Right lobe of liver (tissue), 6 donors: ENCODE data around the gene GNAQ. TPM values are rescaled to one million over a fixed set of nuclear protein-coding genes. Genes with fewer than 3 reads are reported as not detected.

ENCODE experiments used
- ATAC-seq, 4 donors: fragments of 200-7000 bp; cut with Tn5 transposase; one replicate each; pipeline ENCODE4 v1.9.1; 2020; ENCODE audit warnings: mild to moderate bottlenecking in 4 of 4, moderate library complexity in 4 of 4
- DNase-seq, 3 donors: peaks; one replicate each; pipeline ENCODE4 v3.0.0-alpha.2; 2020
- H3K27ac ChIP-seq, 3 donors: fragments of 200-600 bp; one replicate each; pipeline ENCODE4 v1.8.0; 2022
- H3K27me3 ChIP-seq, 2 donors: fragments of 200-600 bp; one replicate each; pipeline ENCODE4 v1.8.0; 2022
- H3K36me3 ChIP-seq, 4 donors: fragments of 200-600 bp; sonication (generic) in 1 of 4; one replicate each; pipeline versions ENCODE4 v1.5.1 to v1.8.0; 2017 to 2022; ENCODE audit warnings: control low read depth in 1 of 4
- H3K4me1 ChIP-seq, 4 donors: fragments of 200-600 bp; sonication (generic) in 1 of 4; one replicate each; pipeline versions ENCODE4 v1.5.1 to v1.8.0; 2017 to 2022; ENCODE audit warnings: control low read depth in 1 of 4
- H3K4me3 ChIP-seq, 3 donors: fragments of 200-600 bp; one replicate each; pipeline ENCODE4 v1.8.0; 2022
- H3K9me3 ChIP-seq, 4 donors: fragments of 200-600 bp; sonication (generic) in 1 of 4; one replicate each; pipeline versions ENCODE4 v1.5.1 to v1.8.0; 2017 to 2022; ENCODE audit warnings: control low read depth in 1 of 4
- POLR2A ChIP-seq: fragments of 450-650 bp; IDR thresholded peaks from one replicate; pipeline ENCODE4 v1.6.1; 2017; ENCODE audit warnings: antibody characterized with exemption, mild to moderate bottlenecking
- WGBS: methylation state at CpG from one replicate; pipeline ENCODE4 v1.1.6; 2018; ENCODE audit warnings: low coverage, low lambda C conversion rate; ENCODE audit not compliant: insufficient coverage; ENCODE audit errors: missing lambda C conversion rate; 5-methylcytosine and 5-hydroxymethylcytosine counted together
- intact Hi-C, 2 donors: fragments of 100-400 bp; cut with DNase I; formaldehyde crosslinking; loops; one replicate each; pipeline versions ENCODE4 v1.11.2 to v1.14.1; 2022
- total RNA-seq, 6 experiments: library from RNA; depleted of rRNA in 2 of 6; stranded (reverse); fragments of >200 nt in 2 of 6; fragmentation: NEBNext Ultra II Directional in 3 of 6; extraction: Animal tissue kit (Norgen Biotek cat#: 25700) in 3 of 6; gene quantifications; one replicate each; pipeline versions ENCODE4 v1.1.0 to v1.2.4, GENCODE V29; 2016 to 2023
- TF ChIP-seq, protein P1 (sequence below), 4 donors: fragments of 200-600 bp in 3 of 4; fragments of 450-650 bp in 1 of 4; IDR thresholded peaks; one replicate each; pipeline versions ENCODE4 v1.5.1 to v1.8.0; 2016 to 2022; ENCODE audit warnings: antibody characterized with exemption in 4 of 4, mild to moderate bottlenecking in 2 of 4
- donor health status: DM: no; HTN: yes; CAD: no.
- donor health status: DM: no; HTN: no; CAD: no.
- donor health status: DM: no; HTN: no; CAD: no.
- donor health status: DM: no; HTN: yes; CAD: no.
- donor health status: DM: no; HTN: yes; CAD: no.

Gene GNAQ
- total RNA-seq, 6 experiments from 2014 or later, result 15.8 to 28.7 (median 21.6) TPM

DNA sequence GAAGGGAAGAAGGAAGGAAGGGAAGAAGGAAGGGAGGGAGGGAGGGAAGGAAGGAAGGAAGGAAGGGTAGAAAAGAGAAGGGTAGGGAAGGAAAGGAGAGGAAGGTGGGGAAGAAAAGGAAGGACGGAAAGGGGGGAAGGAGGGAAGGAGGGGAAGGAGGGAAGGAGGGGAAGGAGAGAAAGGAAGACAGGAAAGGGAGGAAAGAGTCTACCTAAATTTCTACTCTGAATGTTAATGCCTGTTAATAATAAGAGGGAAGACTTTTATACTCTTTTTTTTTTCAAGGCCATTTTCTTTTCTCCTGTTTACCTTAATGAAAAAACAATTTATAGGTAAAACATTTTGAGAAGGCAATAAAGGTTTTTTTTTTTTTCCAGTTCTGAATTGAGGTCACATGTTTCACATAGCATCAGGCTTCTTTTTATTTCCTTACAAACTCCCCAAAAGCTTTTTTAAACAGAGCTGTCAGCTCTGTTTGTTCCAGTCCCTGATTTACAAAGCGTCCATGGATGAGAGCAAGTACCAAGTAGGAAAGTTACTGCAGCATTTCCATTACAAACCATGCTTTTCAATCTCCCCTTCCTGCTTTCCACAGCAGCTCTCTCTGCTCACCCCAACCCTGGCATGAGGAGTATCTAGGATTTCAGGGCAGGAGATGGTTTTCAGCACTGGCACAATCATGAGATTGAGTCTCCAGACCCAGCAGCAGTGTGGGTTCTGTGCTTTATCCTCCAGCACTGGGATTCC, 173.9 kb downstream of the GNAQ start:
- ATAC-seq (no peak), DNase-seq (no peak)
- Histone ChIP-seq H3K27ac (no peak overlapping the region), H3K36me3 (no peaks in the 10 kb centered on the region), H3K4me3 (no peak overlapping the region), H3K4me1 (peaks cover 0 to 17% (median 8%) of the 10 kb centered on the region in 4 donors), H3K27me3 (no peaks in the 10 kb centered on the region), H3K9me3 (no peaks in the 10 kb centered on the region)
- intact Hi-C loops, result no loop called here
- 91% methylated on average over 2 of the region's 2 CpGs for WGBS
- TF ChIP-seq, protein P1, sequence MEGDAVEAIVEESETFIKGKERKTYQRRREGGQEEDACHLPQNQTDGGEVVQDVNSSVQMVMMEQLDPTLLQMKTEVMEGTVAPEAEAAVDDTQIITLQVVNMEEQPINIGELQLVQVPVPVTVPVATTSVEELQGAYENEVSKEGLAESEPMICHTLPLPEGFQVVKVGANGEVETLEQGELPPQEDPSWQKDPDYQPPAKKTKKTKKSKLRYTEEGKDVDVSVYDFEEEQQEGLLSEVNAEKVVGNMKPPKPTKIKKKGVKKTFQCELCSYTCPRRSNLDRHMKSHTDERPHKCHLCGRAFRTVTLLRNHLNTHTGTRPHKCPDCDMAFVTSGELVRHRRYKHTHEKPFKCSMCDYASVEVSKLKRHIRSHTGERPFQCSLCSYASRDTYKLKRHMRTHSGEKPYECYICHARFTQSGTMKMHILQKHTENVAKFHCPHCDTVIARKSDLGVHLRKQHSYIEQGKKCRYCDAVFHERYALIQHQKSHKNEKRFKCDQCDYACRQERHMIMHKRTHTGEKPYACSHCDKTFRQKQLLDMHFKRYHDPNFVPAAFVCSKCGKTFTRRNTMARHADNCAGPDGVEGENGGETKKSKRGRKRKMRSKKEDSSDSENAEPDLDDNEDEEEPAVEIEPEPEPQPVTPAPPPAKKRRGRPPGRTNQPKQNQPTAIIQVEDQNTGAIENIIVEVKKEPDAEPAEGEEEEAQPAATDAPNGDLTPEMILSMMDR (IDR thresholded peaks at IDR 0.05), result no peak
- TF ChIP-seq POLR2A, result no peak

DNA sequence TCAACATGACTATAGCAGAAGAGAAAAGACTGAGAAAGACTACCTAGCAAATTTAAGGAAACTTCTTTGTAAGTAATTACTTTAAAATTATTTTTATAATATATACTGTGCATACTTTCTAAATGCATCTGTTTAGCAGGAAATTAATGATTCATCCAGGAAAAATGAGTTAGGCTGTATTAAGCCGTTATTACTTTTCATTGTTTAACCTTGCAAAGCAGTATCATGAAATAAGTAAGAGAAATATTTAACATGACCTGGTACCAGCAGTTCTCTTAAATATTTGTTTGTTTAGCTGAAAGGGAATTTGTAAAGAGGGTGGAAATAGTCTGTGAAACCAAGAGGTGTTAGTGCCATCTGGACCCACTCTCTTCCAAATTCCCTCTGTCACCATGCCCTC, 175.0 kb downstream of the GNAQ start:
- H3K36me3 ChIP-seq, result no peaks in the 10 kb centered on the region
- H3K27ac ChIP-seq, result no peak overlapping the region
- peaks cover 0 to 26% (median 12%) of the 10 kb centered on the region in 4 donors for H3K4me1 ChIP-seq
- intact Hi-C loops, result no loop called here
- TF ChIP-seq, protein P1 (IDR thresholded peaks at IDR 0.05), result no peak
- TF ChIP-seq POLR2A, result no peak
- H3K9me3 ChIP-seq, result no peaks in the 10 kb centered on the region
- no peak overlapping the region for H3K4me3 ChIP-seq
- no peak for ATAC-seq
- DNase-seq, result no peak
- no peaks in the 10 kb centered on the region for H3K27me3 ChIP-seq
- 35% methylated on average over 1 of the region's 1 CpG for WGBS

DNA sequence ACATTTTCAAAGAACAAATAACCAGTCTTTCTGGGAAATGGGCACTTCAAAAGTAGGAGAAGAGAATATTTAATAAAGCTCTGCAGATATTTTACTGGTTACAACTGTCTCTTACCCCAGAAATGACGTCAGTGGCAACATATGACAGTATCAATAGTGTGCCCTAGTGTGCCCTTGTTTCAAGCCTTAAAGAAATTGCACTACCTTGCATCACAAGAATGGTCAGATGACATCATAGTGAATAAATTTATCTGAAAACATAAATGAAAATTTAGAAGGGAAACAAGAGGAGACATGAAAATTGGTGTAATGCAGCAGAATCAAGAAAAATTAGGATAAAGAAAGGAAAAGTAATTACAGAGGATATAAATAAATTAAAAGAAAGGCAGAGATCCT, 176.7 kb downstream of the GNAQ start:
- peaks cover 0 to 27% (median 12%) of the 10 kb centered on the region in 4 donors for H3K4me1 ChIP-seq
- intact Hi-C loops, result no loop called here
- TF ChIP-seq, protein P1 (IDR thresholded peaks at IDR 0.05), result no peak
- no peak for TF ChIP-seq POLR2A

DNA sequence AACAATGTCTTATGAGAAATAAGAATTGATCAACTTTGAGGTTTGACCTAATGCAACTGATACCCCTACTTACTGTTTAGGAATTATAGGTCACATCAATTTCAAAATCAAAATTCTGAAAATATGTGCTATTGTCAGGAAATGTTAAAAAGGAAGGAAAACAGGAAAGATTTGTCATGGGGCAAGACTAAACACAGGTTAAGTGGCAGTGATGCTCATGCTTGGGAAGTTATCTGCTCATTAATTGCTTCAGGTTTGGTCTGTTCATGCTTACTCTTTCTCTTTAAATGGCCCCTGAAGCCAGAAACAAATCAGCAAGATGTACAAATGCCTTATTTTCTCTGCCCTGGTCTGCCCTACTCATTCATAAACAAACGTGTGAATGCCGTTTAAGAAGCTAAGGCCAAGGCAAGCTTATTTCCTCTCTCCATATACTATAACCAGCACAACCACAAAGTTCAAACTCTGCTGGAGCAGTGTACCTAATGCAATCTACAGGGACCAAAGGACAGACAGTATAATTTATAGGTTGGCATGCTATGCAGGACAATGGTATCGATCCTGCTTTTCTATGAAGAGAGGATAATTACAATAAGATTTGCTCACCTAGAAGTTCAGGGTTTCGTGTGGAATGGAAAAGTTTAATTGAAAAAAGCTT, 177.2 kb downstream of the GNAQ start:
- peaks cover 0 to 27% (median 12%) of the 10 kb centered on the region in 4 donors for H3K4me1 ChIP-seq
- intact Hi-C loops, result no loop called here
- H3K27me3 ChIP-seq, result no peaks in the 10 kb centered on the region
- no peak for ATAC-seq
- no peaks in the 10 kb centered on the region for H3K36me3 ChIP-seq
- H3K27ac ChIP-seq, result no peak overlapping the region
- DNase-seq, result no peak
- TF ChIP-seq, protein P1 (IDR thresholded peaks at IDR 0.05), result no peak
- TF ChIP-seq POLR2A, result no peak
- no peaks in the 10 kb centered on the region for H3K9me3 ChIP-seq
- 59% methylated on average over 4 of the region's 4 CpGs for WGBS
- H3K4me3 ChIP-seq, result no peak overlapping the region

More for the DNA sequence above, 176.7 kb downstream of the GNAQ start:
- Histone ChIP-seq H3K36me3 (no peaks in the 10 kb centered on the region), H3K27me3 (no peaks in the 10 kb centered on the region), H3K9me3 (no peaks in the 10 kb centered on the region), H3K27ac (no peak overlapping the region), H3K4me3 (no peak overlapping the region)
- 55% methylated on average over 1 of the region's 1 CpG for whole genome bisulfite sequencing
- DNase-seq, result no peak
- no peak for ATAC-seq
